Measurements from ENCODE around the gene C16orf78. TPM values are rescaled to one million over a fixed set of nuclear protein-coding genes. Genes with fewer than 3 reads are reported as not detected.

Gene C16orf78
- total RNA-seq, 4 donors from 2014 or later, result not detected

- no peaks in the 10 kb centered on the region for H3K9me3 ChIP-seq
- H3K4me1 ChIP-seq, result no peaks in the 10 kb centered on the region
- no peak for DNase-seq
- no peak for TF ChIP-seq POLR2A (IDR thresholded peaks at IDR 0.05)
- no peak for TF ChIP-seq CTCF (IDR thresholded peaks at IDR 0.05)
- intact Hi-C loops (cut with DNase I), result no loop called here
- WGBS, 2 donors, result 70 to 74% methylated on average over 3 of the region's 3 CpGs
- H3K4me3 ChIP-seq (replicated peaks in 1 of 3), result no peak overlapping the region
- H3K27ac ChIP-seq, result no peak overlapping the region
- no peaks in the 10 kb centered on the region for H3K27me3 ChIP-seq
- no peaks in the 10 kb centered on the region for H3K36me3 ChIP-seq
Observed at GRCh38 chr16:49362230-49362629, 11.4 kb upstream of the C16orf78 start.

- no peaks in the 10 kb centered on the region for H3K4me1 ChIP-seq
- H3K4me3 ChIP-seq (replicated peaks in 1 of 3), result no peak overlapping the region
- TF ChIP-seq CTCF (IDR thresholded peaks at IDR 0.05) (no peak), POLR2A (IDR thresholded peaks at IDR 0.05) (no peak)
- H3K36me3 ChIP-seq, result no peaks in the 10 kb centered on the region
- H3K27me3 ChIP-seq, result no peaks in the 10 kb centered on the region
- no peaks in the 10 kb centered on the region for H3K9me3 ChIP-seq
- no peak overlapping the region for H3K27ac ChIP-seq
- WGBS, 2 donors, result 76 to 80% methylated on average over 4 of the region's 4 CpGs
- no peak for DNase-seq
- intact Hi-C loops (cut with DNase I), result no loop called here
Observed at GRCh38 chr16:49365711-49366509, 7.7 kb upstream of the C16orf78 start.

GRCh38 chr16:49366669-49367068 is 6.9 kb upstream of the C16orf78 start:
- intact Hi-C loops (cut with DNase I), result no loop called here
- Histone ChIP-seq H3K27ac (no peak overlapping the region), H3K36me3 (no peaks in the 10 kb centered on the region), H3K4me3 (replicated peaks in 1 of 3) (no peak overlapping the region), H3K4me1 (no peaks in the 10 kb centered on the region), H3K27me3 (no peaks in the 10 kb centered on the region), H3K9me3 (no peaks in the 10 kb centered on the region)
- WGBS, 2 donors, result 74 to 84% methylated on average over 3 of the region's 3 CpGs
- TF ChIP-seq POLR2A (IDR thresholded peaks at IDR 0.05), result no peak
- TF ChIP-seq CTCF (IDR thresholded peaks at IDR 0.05), result no peak
- DNase-seq, result no peak

- 72 to 77% methylated on average over 3 of the region's 3 CpGs for WGBS, 2 donors
- no peak for DNase-seq
- intact Hi-C loops (cut with DNase I), result no loop called here
Observed at GRCh38 chr16:49369651-49370611, 3.7 kb upstream of the C16orf78 start.

More at GRCh38 chr16:49369651-49370611, 3.7 kb upstream of the C16orf78 start:
- Histone ChIP-seq H3K4me3 (replicated peaks in 1 of 3) (no peak overlapping the region), H3K36me3 (no peaks in the 10 kb centered on the region), H3K27ac (no peak overlapping the region), H3K4me1 (no peaks in the 10 kb centered on the region), H3K27me3 (no peaks in the 10 kb centered on the region), H3K9me3 (no peaks in the 10 kb centered on the region)
- no peak for TF ChIP-seq CTCF (IDR thresholded peaks at IDR 0.05)
- no peak for TF ChIP-seq POLR2A (IDR thresholded peaks at IDR 0.05)
